DND-41 (cell line): Measurements from ENCODE around the gene HOXC4.
"Not testable (repeated sequence)": the region's sequence is repeated elsewhere in the genome, so short reads cannot be mapped to it uniquely, and the experiment has no call there.

Source experiments
- ATAC-seq: fragments of 200-7000 bp; cut with Tn5 transposase; 3 replicates; pipeline ENCODE4 v1.9.1; 2021; ENCODE audit warnings: low read depth; ENCODE audit not compliant: insufficient read depth
- DNase-seq: peaks from one replicate; pipeline ENCODE4 v3.0.0-alpha.2; 2020
- H2AFZ ChIP-seq: 2 replicates; pipeline ENCODE4 v1.6.0; 2012; ENCODE audit warnings: low read depth, low read length
- H3K27ac ChIP-seq: 2 replicates; pipeline ENCODE4 v1.5.1; 2012; ENCODE audit warnings: low read length, inconsistent platforms
- H3K27me3 ChIP-seq: fragments of 200-600 bp; sonication (generic); 2 replicates; pipeline ENCODE4 v1.6.0; 2012; ENCODE audit warnings: low read length, mild to moderate bottlenecking, inconsistent platforms; ENCODE audit not compliant: insufficient read depth, poor library complexity
- H3K36me3 ChIP-seq: 2 replicates; pipeline ENCODE4 v1.5.1; 2012; ENCODE audit warnings: low read length, inconsistent platforms; ENCODE audit not compliant: insufficient read depth
- H3K4me1 ChIP-seq: 2 replicates; pipeline ENCODE4 v1.5.1; 2012; ENCODE audit warnings: mild to moderate bottlenecking, low read length; ENCODE audit not compliant: insufficient read depth
- H3K4me2 ChIP-seq: 2 replicates; pipeline ENCODE4 v1.6.0; 2012; ENCODE audit warnings: mild to moderate bottlenecking, moderate library complexity, low read length, inconsistent platforms; ENCODE audit not compliant: insufficient read depth
- H3K4me3 ChIP-seq, 2 experiments: fragments of 200-600 bp in 1 of 2; shearing (Covaris generic) in 1 of 2; 2 replicates each; pipeline ENCODE4 v1.5.1; 2012 to 2016; ENCODE audit warnings: inconsistent platforms in 2 of 2, low read length in 2 of 2, mild to moderate bottlenecking in 2 of 2, low read depth in 1 of 2, moderate library complexity in 1 of 2
- H3K79me2 ChIP-seq: 2 replicates; pipeline ENCODE4 v1.6.0; 2012; ENCODE audit warnings: low read length, inconsistent platforms; ENCODE audit not compliant: insufficient read depth
- H3K9ac ChIP-seq: 2 replicates; pipeline ENCODE4 v1.6.0; 2012; ENCODE audit warnings: low read depth, mild to moderate bottlenecking, inconsistent platforms, low read length, moderate library complexity
- H3K9me3 ChIP-seq: 2 replicates; pipeline ENCODE4 v1.5.1; 2012; ENCODE audit warnings: low read length, moderate library complexity, mild to moderate bottlenecking, inconsistent platforms; ENCODE audit not compliant: insufficient read depth, severe bottlenecking
- H4K20me1 ChIP-seq: 2 replicates; pipeline ENCODE4 v1.6.0; 2012; ENCODE audit warnings: low read length; ENCODE audit not compliant: insufficient read depth

The HOXC4 gene

GRCh38 chr12:54089465-54089864 lies 35.8 kb downstream of the HOXC4 start:
- H3K27ac ChIP-seq, ATAC-seq, H4K20me1 ChIP-seq, H3K27me3 ChIP-seq, H3K9ac ChIP-seq, H3K4me1 ChIP-seq, DNase-seq, H3K4me3 ChIP-seq, H3K9me3 ChIP-seq, H3K79me2 ChIP-seq, H2AFZ ChIP-seq, H3K36me3 ChIP-seq, H3K4me2 ChIP-seq: not testable (repeated sequence)

GRCh38 chr12:54090312-54090711 lies 36.7 kb downstream of the HOXC4 start:
- H2AFZ ChIP-seq, H3K79me2 ChIP-seq, H3K4me3 ChIP-seq, H3K9ac ChIP-seq, H3K4me1 ChIP-seq, H3K4me2 ChIP-seq, ATAC-seq, DNase-seq, H3K9me3 ChIP-seq, H3K27ac ChIP-seq, H3K27me3 ChIP-seq, H3K36me3 ChIP-seq, H4K20me1 ChIP-seq: not testable (repeated sequence)

- H3K79me2 ChIP-seq, H4K20me1 ChIP-seq, H2AFZ ChIP-seq, H3K36me3 ChIP-seq, H3K27ac ChIP-seq, H3K4me1 ChIP-seq, H3K9ac ChIP-seq, H3K4me3 ChIP-seq, DNase-seq, H3K9me3 ChIP-seq, H3K27me3 ChIP-seq, ATAC-seq, H3K4me2 ChIP-seq: not testable (repeated sequence)
Observed at GRCh38 chr12:54092943-54093342, 39.3 kb downstream of the HOXC4 start.

- H3K27me3 ChIP-seq, H3K4me3 ChIP-seq, H3K9me3 ChIP-seq, ATAC-seq, H4K20me1 ChIP-seq, H3K79me2 ChIP-seq, H3K4me2 ChIP-seq, H2AFZ ChIP-seq, H3K9ac ChIP-seq, H3K4me1 ChIP-seq, H3K27ac ChIP-seq, H3K36me3 ChIP-seq, DNase-seq: not testable (repeated sequence)
Observed at GRCh38 chr12:54095928-54096327, 42.3 kb downstream of the HOXC4 start.

GRCh38 chr12:54098644-54099043 lies 45.0 kb downstream of the HOXC4 start:
- H3K79me2 ChIP-seq, H3K4me2 ChIP-seq, DNase-seq, H3K9ac ChIP-seq, H3K4me3 ChIP-seq, ATAC-seq, H3K4me1 ChIP-seq, H4K20me1 ChIP-seq, H3K27me3 ChIP-seq, H3K36me3 ChIP-seq, H3K9me3 ChIP-seq, H2AFZ ChIP-seq, H3K27ac ChIP-seq: not testable (repeated sequence)

- H2AFZ ChIP-seq, H3K4me3 ChIP-seq, H3K27me3 ChIP-seq, H3K9me3 ChIP-seq, H3K4me2 ChIP-seq, H3K4me1 ChIP-seq, H3K36me3 ChIP-seq, H3K79me2 ChIP-seq, ATAC-seq, DNase-seq, H4K20me1 ChIP-seq, H3K9ac ChIP-seq, H3K27ac ChIP-seq: not testable (repeated sequence)
Observed at GRCh38 chr12:54100588-54100987, 47.0 kb downstream of the HOXC4 start.

- H3K36me3 ChIP-seq, H3K4me3 ChIP-seq, H3K27me3 ChIP-seq, H3K79me2 ChIP-seq, H3K4me2 ChIP-seq, DNase-seq, ATAC-seq, H4K20me1 ChIP-seq, H3K9me3 ChIP-seq, H3K9ac ChIP-seq, H2AFZ ChIP-seq, H3K27ac ChIP-seq, H3K4me1 ChIP-seq: not testable (repeated sequence)
Observed at GRCh38 chr12:54102223-54102622, 48.6 kb downstream of the HOXC4 start.

GRCh38 chr12:54103827-54104226 lies 50.2 kb downstream of the HOXC4 start:
- DNase-seq, H3K27me3 ChIP-seq, H3K9ac ChIP-seq: not testable (repeated sequence)

More at GRCh38 chr12:54103827-54104226, 50.2 kb downstream of the HOXC4 start:
- not testable (repeated sequence) for H3K79me2 ChIP-seq, H2AFZ ChIP-seq, H3K4me1 ChIP-seq, H3K27ac ChIP-seq, H4K20me1 ChIP-seq, ATAC-seq, H3K4me2 ChIP-seq, H3K4me3 ChIP-seq, H3K9me3 ChIP-seq, H3K36me3 ChIP-seq
